GM21529 (cell line): Measurements from ENCODE around the gene NCAM2.

ENCODE experiments used
- ATAC-seq: cut with Tn5 transposase; IDR thresholded peaks from one replicate; pipeline ENCODE4 v1.9.1; 2021; ENCODE audit not compliant: unreplicated experiment

Gene NCAM2

DNA sequence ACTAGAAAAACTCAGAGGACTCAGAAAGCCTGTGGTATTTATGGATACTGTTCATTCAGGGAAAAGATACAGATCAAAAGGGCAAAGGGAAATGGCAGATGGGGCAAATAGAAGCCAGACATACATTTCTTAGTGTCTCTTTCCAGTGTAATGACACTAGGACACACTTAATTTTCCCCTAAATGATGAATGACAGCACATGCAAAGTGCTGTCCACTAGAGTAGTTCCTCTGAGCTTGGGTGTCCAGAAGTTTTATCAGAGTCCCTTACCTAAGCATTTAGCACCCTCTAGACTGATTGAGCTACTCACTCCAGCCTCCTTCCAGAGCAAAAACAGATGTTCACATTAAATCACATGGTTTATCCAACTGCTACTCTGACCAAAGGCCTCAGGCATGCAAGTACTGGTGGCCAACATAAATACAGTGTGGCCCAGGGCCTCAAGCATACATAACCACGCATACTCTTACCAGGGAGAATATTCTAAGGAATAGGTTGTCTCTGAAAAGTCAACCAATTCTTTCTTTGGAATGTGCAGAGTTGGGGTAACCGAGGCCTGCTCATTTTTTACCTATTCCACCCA lies 166.9 kb downstream of the NCAM2 start:
- no peak for ATAC-seq

DNA sequence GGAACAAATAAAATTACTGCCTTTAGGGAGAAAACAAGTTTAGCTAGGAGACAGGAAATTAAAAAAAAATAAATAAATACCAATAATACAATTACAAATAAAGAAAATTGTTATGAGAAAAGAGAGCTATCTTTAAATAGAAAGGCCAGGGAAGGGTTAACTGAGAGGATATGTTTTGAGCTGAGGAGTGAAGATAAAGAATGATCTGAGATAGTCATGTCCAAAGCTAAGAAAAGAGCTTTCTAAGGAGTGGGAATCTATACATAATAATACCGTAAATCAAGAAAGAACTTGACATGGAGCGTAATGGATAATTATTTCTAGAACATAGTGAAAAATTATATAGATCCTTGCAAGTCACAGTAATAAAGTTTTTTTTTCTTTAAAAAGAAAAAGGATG lies 176.5 kb downstream of the NCAM2 start:
- ATAC-seq: no peak

DNA sequence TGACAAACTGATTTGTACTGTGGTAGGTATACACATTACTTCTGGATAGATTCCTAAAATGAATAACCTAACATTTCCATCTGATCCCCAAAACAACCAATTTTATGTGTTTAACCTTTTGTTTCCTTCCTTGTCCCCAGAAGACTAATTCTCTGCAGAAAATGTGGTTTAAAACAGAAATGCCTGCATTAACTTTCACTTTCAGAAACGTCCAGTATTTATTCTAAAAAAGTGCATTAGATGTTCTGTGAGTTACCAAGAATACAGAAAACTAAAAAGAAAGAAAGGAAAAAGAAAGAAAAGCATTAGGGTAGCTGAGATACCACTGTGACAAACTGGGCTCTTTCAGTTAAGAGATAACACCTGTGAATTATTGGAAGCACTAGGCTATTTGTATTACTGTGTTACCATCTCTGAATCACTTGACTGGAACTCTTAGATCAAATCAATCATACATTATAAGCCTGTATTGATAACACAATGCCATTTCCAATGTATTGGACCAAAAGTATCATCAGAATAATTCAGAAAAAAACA lies 177.7 kb downstream of the NCAM2 start:
- no peak for ATAC-seq

DNA sequence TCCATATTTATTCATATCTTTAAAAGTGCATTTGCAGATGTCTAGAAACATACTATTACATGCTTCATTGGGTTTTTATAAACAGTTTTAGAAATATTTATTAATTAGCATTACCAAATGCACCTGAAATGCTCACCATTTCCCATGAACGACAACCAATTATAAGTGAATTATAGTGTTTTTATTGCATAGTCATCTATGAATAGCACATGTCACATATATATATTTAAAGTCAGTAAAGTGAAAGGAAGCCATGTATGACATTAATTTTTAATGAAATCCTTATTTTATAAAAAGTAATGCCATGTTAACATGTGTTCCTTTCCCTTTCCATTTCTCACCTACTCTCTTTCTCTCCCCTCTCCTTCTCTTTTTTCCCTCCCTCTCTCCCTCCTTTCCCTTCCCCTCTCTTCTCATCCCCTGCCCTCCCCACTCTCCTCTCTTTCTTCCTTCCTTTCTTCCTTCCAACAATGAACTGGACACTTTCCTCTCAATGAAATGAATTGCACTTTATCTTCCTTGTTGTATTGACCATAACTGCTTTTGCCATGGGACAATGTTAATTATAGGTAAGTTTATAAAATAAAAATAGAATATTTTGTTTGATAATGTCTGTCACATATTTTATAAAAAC lies 179.3 kb downstream of the NCAM2 start:
- no peak for ATAC-seq

DNA sequence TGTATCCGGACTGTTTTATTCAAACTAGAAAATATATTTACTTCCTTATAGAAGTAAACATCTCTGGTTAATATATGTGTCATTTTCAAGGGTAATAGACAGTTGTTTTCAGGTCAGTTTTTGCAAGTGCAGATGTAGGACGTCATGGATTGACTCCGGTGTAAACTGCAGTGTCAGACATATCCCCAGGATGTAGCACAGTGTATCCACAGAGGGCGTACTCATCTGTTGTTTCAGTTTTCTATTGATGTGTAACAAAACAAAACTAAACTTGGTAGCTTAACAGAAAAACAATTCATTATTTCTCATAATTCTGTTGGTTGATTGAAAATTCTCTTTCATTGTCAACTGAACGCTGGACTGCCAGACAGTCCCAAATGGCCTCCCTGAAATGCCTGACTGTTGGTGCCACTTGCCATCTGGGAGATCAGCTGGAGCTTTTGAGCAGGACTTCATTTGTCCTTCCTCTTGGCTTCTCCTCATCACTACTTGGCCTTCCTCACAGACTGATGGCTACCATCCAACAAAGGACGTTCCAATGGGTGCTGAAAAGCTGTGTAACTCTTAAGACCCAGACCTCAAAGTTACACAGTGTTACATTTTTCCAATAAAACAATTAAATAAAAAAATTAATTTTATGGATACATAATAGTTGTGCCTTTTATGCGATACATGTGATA lies 181.6 kb downstream of the NCAM2 start:
- ATAC-seq: no peak

DNA sequence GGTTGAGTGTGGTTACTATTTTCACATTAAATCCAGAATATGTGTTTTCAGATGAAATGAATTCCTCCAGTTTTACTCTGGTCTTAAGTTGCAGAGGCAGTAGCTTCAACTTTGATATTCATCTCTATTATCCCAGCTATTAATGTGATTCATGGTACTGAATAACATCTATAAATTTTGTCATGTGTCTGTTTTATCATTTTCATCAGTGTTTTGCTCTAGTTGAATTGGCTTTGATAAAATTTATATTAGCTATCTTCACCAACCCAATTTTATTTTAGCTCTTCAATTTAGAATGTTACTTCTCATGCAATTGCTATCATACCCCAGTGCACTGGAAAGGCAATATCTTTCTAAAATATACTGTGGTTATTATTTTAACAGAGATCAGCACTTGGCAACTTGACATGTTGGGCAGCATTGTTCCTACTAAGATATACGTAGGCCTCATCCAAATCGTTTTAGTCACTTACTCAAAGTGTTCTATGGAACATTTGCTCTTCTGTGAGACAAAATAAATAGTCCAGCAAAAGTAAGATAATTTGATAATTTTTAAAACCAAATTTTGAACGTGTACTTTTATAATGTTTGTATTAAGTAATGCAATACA lies 184.3 kb downstream of the NCAM2 start:
- no peak for ATAC-seq

DNA sequence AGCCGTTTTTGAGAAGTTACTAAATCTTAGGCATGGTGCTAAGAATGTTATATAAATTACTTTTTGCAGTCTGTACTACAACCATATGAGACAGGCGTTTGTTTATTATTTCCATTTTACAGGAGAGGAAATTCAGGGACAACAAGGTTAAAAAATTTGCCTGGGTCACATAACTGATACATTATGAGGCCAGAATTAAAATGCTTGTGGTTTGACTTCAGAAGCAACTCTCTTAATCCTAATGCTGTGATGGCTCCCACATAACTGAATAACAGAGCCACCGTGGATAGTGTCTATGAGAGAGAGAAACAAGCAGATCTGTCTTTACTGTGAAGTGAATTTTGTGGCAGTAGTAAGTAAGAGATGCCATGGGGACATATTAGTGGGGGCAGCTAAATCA lies 184.9 kb downstream of the NCAM2 start:
- ATAC-seq: no peak

DNA sequence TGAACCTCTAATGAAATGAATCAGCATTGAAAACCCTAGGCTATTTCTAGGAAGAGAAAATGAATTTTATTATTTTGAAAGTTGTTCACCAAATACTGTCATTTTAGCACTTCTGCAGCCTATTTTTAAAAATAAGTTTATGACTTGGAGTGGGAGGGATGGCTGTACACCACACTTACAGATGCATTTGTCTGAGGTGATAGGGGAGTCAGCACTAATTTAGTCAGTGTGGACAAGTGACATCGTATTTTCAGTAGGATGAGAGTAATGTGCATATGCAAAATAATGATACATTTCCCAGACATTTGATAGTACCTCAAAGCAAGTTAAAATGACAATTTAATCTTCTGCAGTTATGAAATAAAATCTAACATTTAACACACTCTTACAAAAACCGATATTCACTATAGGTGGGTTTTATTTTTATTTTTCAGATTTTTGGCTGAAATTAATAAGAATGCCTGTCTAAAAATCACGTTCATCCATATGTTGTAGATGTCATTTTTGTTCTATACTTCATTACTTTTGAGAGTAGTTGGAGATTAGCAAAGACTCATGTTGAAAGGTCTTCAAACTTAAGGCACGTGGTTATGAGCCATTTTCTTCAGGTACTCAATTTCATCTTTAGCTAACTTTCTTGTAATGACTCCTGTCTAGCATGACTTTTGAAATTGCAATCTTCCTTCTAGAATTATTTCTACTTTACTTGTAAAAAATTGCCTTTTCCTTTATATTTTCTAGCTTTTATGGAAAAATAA lies 186.7 kb downstream of the NCAM2 start:
- no peak for ATAC-seq

DNA sequence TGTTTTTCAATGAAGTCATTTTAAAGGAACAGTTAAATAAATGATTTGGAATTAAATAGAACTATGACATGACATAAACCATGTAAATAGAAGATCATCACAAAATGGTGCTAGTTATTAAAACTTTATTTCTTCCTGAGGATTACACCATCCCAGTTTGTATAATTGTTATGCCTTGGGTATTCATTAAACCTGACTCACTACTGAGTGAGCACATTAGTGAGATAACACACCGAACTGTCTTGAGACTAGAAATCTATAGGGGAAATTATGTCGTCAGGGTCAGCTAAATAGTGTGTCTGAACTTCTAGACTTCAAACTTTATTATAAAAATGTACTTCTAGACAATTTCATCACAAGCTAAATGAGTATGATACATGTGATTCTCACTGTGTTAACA lies 189.4 kb downstream of the NCAM2 start:
- ATAC-seq: no peak

DNA sequence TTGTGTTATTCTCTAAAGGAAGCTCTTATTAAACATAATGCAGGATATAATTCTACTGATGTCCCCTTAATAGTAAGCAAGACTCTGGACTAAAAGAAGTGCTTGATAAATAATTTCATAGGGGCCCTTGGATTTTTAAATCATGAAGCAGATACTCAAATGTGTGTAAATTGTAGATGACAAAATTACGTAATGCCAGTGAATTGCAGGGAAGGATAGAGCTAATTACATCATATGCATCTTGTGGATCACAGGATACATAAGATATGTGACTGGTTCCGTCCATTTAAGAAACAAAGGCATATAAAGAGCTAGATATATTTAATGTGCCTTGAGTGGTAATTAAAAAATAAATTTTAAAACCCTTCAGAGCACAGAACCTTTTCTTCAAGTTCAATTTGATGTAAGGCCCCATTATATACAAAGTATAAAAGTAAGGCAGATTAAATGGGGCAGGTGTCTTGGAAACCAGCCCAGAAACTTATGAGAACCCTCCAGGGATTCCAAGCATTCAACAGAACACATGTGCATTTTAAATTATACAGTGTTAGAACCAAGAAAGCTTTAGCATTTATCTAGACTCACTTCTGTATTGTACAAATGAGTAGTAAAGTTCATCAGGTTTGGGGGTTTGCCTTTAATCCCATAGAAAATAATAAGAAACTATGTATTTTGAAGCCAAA lies 190.4 kb downstream of the NCAM2 start:
- ATAC-seq: no peak

DNA sequence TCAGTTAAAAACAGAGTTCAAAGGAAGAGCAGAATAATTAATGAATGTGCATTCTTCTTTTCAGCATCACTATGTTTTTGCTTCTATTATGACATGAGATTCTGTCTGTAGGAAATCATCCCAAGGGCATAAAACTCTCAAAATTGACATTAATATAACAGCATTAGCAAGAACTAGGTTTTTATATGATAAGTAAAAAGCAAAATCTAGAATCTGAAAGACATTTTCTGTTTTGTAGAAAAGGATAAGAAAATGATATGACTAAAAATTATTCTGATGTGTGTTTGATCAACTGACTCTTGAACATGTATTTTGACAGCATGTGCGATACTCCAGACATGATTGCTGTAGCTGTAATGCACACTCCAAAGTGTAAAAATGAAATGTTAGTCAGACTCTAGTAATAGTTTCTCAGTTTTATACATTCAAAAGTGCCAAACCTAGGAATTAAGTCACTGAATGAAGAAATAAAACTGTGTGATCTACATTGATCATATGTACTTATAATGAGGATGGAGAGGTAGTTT lies 197.3 kb downstream of the NCAM2 start:
- ATAC-seq: no peak

DNA sequence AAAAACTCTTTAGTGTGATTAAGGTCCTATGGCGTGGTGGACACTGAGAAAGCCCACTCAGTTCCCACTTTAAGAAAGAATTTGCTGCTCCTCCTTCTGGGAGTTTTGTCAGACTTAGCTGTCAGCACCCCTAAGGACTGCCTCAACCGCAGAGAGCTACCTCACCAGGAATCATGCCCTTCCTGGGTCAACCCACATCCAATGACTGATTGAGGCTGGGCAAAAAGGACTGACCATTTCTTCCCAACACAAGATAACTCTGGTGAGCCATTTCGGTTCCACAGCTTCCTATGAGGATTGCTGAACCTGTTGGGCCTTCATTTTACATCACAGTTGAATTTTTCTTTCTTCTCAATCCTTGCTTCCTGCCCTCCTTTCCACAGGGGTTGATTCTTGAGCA lies 197.9 kb downstream of the NCAM2 start:
- no peak for ATAC-seq

DNA sequence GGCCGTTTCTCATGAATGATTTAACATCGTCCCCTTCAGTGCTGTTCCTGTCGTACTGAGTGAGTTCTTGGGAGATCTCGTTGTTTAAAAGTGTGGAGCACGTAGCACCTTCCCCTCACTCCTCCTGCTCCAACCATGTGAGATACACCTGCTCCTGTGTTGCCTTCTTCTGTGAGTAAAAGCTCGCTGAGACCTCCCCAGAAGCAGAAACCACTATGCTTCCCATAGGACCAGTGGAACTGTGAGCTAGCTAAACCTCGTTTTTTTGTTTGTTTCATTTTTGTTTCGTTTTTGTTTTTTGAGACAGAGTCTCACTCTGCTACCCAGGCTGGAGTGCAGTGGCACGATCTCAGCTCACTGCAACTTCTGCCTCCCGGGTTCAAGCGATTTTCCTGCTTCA lies 198.6 kb downstream of the NCAM2 start:
- no peak for ATAC-seq

DNA sequence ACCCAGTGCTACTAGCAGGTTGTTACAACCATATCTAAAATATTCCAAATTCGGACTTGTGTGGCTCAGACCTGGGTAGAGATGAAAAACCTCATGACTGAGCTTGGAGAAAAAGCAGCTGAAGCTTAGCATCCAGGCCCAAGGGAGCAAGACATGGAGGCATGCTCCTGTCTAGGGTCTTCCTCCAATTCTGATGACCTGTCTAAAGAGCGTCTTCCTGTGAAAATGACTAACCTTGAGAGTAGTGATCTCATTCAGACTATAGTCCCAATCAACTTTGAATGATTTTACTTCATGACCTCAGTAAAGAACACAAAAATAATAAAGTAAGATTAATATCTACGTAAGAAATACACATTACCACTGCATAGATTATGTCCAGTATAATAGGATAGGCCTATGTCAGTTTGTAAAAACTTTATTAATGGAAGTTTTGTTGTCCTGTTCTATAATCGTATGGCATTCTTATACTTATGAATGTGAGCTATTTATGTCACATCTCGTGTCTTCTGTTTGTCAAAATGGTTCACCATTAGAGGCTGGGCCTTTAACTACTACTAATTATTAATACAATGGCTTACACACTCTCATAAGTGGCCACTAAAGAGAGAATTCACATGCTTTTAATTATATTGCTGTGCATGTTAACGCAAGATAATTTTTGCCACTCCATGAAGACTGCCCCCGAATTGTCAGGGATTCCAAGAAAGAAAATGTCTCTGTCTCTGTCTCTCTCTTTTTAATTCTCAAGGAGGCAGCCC lies 201.3 kb downstream of the NCAM2 start:
- ATAC-seq: no peak

DNA sequence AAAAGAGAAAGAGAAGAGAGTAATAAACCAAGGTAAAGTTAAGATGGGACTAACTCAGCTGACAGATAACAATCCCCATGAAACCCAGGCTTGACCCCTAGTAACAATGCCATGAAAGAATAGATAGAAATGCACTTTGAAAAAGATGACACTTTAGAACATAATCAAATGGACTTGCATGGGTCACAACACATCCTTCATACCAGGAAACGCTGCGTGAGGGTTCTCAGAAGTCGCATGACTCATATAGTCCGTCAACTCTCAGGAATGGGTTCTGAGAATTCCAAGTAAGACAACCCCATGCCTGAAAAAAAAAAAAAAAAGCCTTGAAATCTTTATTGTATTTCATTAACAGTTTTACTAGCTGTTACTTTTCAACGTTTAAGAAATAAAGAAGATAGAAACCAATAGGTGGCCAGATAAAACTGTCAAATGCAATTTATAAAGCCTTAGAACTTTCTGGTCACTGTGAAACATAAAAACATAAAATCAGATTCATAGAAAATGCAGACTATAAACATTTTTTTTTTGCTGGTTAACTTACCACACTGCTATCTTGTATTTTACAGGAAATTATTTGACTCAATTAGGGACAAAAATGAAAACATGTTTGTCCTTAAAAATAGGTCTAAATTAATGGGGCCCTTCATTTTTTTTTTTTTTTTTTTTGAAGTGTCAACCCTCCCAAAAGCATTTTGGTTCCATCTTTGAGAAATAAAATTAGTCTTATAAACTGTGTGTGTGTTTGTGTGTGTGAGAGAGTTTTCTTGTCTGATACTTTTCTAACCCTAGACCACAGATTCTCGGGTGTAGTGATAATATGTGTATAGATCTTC lies 202.1 kb downstream of the NCAM2 start:
- ATAC-seq: no peak

DNA sequence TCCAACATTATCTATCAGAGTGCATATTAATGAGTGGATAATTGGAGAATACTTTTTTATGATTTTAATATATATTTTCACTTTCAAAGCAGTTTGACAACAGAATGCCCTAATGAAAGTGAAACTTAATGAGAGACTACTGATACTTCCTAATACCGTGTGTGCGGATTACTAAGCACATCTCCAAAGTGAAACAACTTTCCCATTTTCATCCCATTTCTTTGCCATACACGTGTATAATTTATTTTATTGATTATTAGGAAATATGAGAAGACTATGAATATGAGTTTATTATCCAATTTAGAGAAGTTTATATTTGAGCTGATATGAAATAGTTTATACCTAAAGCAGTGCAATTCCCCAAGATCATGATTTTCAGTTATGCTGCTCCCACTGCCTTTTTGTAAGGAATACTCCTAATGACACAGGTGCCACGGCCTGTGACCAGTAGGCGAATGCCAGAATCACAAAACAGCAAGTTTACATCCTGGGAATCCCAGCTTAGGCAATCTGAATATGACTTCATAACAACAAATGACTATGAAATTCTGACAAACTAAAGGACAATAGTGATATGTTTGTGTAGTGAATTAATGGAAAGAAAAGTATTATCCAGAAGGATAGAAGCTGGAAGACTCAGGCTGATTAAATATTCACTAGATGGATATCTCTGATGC lies 202.9 kb downstream of the NCAM2 start:
- ATAC-seq: no peak

DNA sequence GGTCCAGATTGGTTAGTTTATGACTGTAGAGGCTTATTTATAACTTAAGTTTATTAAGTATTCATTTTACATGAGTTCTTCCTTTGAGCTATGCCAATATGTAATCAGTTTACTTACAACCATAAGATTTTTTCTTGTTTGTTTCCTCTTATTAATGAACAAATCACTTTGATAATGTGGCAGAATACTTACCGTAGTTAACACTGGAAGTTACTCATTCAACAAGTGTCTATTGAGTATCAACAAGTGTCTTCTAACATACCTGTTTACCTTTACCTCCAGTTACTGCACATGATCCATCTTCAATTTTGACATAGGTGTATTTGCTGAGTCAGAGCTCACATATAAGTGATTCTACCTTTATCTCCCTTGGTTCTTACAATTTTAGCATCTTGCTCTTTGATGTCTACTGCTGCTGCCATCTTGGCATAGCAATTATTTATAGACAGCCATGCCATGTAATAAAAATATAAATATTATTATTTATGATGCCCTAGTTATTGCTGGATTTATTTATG lies 205.7 kb downstream of the NCAM2 start:
- ATAC-seq: no peak

DNA sequence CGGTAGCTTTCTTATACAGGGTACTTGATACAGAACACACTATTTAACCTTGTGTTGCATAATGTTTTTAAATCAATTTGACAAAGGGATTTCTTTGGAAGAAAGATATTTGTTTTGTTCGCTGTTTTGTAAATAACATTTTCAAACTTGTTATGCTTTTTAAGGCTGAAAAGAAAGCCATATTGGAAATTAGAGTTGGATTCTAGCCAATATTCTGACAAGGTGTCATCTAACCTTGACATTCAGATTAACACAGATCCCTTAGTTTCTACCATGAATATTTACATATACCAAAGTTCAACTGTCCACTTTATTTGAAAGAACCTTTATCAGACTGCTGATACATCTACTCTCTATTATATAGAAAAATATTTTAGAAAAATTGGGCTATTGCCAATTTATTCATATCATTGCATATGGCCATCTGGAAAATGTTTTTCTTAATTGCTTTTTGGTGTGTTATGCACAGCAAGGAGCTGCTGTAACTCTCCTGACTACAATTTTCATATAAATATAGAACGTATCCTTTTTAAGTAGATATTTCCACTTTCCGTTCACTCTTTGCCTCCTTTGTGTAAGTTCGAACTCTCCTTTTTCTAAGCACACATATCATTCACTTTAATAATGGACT lies 206.3 kb downstream of the NCAM2 start:
- ATAC-seq: no peak
